CD4-positive, CD25-positive, alpha-beta regulatory T cell (primary cell): ENCODE measurements around the gene PRKCA. TPM values are rescaled to one million over a fixed set of nuclear protein-coding genes. Genes with fewer than 3 reads are reported as not detected.

Source experiments
- ATAC-seq, 2 donors: fragments of 150-1000 bp; cut with Tn5 transposase; one replicate each; pipeline ENCODE4 v1.10.0; 2021; ENCODE audit warnings: low read depth in 2 of 2, moderate number of reproducible peaks in 2 of 2, moderate library complexity in 1 of 2
- DNase-seq, 3 donors: peaks; one replicate each; pipeline versions ENCODE4 v3.0.0 to v3.0.0-alpha.2; 2012 to 2022; ENCODE audit warnings: mixed read lengths in 1 of 3
- H3K27ac ChIP-seq: one replicate; pipeline ENCODE4 v1.7.0; 2013; ENCODE audit warnings: mild to moderate bottlenecking, low read length; ENCODE audit not compliant: insufficient read depth, poor library complexity, severe bottlenecking
- H3K27me3 ChIP-seq: one replicate; pipeline ENCODE4 v1.7.0; 2013; ENCODE audit warnings: low read length; ENCODE audit not compliant: control insufficient read depth, insufficient read depth
- H3K36me3 ChIP-seq: one replicate; pipeline ENCODE4 v1.7.0; 2013; ENCODE audit warnings: mild to moderate bottlenecking, low read length, moderate library complexity; ENCODE audit not compliant: control insufficient read depth, insufficient read depth
- H3K4me1 ChIP-seq: 2 replicates; pipeline ENCODE4 v1.7.0; 2013; ENCODE audit warnings: mild to moderate bottlenecking, low read length; ENCODE audit not compliant: insufficient read depth, control insufficient read depth, poor library complexity, severe bottlenecking
- H3K4me3 ChIP-seq: one replicate; pipeline ENCODE4 v1.7.0; 2013; ENCODE audit warnings: low read depth, mild to moderate bottlenecking, low read length, moderate library complexity
- H3K9me3 ChIP-seq, 2 experiments: 1 replicate in 1 of 2; 2 replicates in 1 of 2; pipeline ENCODE4 v1.7.0; 2013; ENCODE audit warnings: low read length in 2 of 2, mild to moderate bottlenecking in 1 of 2, moderate library complexity in 1 of 2; ENCODE audit not compliant: control insufficient read depth in 2 of 2
- H3K27ac Mint-ChIP-seq, 3 donors: one replicate each; pipeline ENCODE4 v1.8.0; 2020 to 2022; ENCODE audit warnings: mild to moderate bottlenecking in 3 of 3, mixed read lengths in 3 of 3, moderate library complexity in 2 of 3
- H3K27me3 Mint-ChIP-seq: one replicate; pipeline ENCODE4 v1.8.0; 2022; ENCODE audit warnings: mild to moderate bottlenecking, mixed read lengths
- H3K36me3 Mint-ChIP-seq: one replicate; pipeline ENCODE4 v1.8.0; 2020; ENCODE audit warnings: mixed read lengths
- H3K4me1 Mint-ChIP-seq, 4 donors: one replicate each; pipeline ENCODE4 v1.8.0; 2020 to 2022; ENCODE audit warnings: mixed read lengths in 4 of 4, mild to moderate bottlenecking in 1 of 4
- H3K4me3 Mint-ChIP-seq, 4 donors: one replicate each; pipeline ENCODE4 v1.8.0; 2020 to 2022; ENCODE audit warnings: mild to moderate bottlenecking in 4 of 4, mixed read lengths in 4 of 4, moderate library complexity in 3 of 4
- H3K9me3 Mint-ChIP-seq, 7 donors: one replicate each; pipeline ENCODE4 v1.8.0; 2020 to 2022; ENCODE audit warnings: mixed read lengths in 7 of 7, mild to moderate bottlenecking in 3 of 7, moderate library complexity in 2 of 7
- polyA plus RNA-seq, 4 donors: library from polyadenylated mRNA; unstranded; fragments of 300-500 nt; fragmentation: Illumina TruSeq; gene quantifications; one replicate each; pipeline ENCODE4 v1.2.3, GENCODE V29; 2021
- total RNA-seq: library from RNA; stranded (reverse); gene quantifications from one replicate; pipeline ENCODE4 v1.2.3, GENCODE V29; 2022

The PRKCA gene
- total and polyA plus RNA-seq, 5 donors from 2014 or later = 0.60 to 84.0 (median 2.0) TPM

DNA sequence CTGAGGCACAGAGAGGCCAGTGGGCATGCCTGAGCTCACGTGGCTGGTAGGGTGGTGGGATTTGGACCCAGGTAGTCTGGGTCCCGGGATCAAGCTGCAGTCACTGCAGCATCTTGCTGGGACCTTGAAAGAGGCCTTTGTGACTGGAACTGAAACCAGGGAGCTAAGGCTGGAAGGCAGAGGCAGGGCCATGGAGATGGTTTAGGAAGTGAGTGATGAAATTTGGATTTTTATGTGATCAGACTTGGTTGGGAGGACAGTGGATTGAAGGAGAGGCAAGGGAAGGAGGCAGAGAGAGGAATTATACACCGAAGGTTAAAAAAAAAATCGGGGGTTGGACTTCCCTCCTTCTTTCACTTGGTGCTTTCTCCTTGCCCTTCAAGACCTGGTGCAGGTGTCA is 277.1 kb downstream of the PRKCA start:
- Mint-ChIP-seq H3K9me3 (peaks cover 0 to 2% (median 0%) of the 10 kb centered on the region in 7 donors), H3K27ac (peak overlapping the region in 1 of 3 donors; percentile 13), H3K36me3 (peaks cover 18% of the 10 kb centered on the region), H3K27me3 (no peaks in the 10 kb centered on the region), H3K4me1 (peaks cover 0 to 17% (median 9%) of the 10 kb centered on the region in 4 donors), H3K4me3 (no peak overlapping the region)
- Histone ChIP-seq H3K4me3 (no peak overlapping the region), H3K27me3 (no peaks in the 10 kb centered on the region), H3K27ac (no peak overlapping the region), H3K36me3 (no peaks in the 10 kb centered on the region), H3K9me3 (no peaks in the 10 kb centered on the region), H3K4me1 (peaks cover 4% of the 10 kb centered on the region)
- ATAC-seq (no peak), DNase-seq (no peak)

DNA sequence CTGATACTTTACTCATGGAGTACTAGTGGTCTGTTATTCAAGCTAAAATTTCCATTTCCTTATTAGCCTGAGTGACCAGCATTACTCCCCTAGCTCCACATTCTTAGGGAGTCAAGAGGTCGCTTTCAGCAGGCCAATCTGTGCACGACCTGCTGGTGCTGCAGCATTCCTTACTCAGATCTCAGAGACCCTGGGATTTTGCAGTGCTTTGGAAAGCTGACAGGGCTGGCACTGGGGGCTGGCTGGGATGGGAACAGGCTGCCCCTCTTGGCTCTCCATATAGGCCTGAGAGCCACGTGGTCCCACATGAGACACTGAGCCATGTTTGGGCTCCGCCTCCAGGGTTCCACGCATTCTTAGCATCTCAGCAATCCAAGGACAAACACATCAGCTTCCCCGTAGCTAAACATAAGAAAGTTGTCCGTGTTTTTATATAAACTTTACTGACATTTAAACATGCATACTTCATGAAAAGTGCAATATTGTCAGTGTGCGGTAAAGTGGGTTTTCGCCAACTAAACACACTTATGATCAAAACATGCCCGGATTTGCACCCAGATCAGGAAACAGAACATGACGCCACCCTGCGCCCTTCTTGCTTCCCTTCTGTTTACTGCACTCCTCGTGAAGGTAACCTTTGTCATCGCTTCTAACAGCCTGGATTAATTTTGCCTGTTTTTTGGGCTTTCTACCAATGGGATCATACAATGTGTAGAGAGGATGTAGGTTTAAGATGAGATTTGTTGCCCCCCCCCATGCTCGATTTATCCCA is 278.0 kb downstream of the PRKCA start:
- no peaks in the 10 kb centered on the region for H3K9me3 ChIP-seq
- H3K4me1 ChIP-seq = peaks cover 4% of the 10 kb centered on the region
- Mint-ChIP-seq H3K36me3 (peaks cover 18% of the 10 kb centered on the region), H3K4me3 (no peak overlapping the region), H3K27ac (no peak overlapping the region), H3K9me3 (peaks cover 0 to 2% (median 0%) of the 10 kb centered on the region in 7 donors), H3K4me1 (peaks cover 0 to 23% (median 11%) of the 10 kb centered on the region in 4 donors), H3K27me3 (no peaks in the 10 kb centered on the region)
- no peak overlapping the region for H3K4me3 ChIP-seq
- DNase-seq (no peak), ATAC-seq (no peak)
- H3K27me3 ChIP-seq = no peaks in the 10 kb centered on the region
- no peaks in the 10 kb centered on the region for H3K36me3 ChIP-seq
- H3K27ac ChIP-seq = no peak overlapping the region

DNA sequence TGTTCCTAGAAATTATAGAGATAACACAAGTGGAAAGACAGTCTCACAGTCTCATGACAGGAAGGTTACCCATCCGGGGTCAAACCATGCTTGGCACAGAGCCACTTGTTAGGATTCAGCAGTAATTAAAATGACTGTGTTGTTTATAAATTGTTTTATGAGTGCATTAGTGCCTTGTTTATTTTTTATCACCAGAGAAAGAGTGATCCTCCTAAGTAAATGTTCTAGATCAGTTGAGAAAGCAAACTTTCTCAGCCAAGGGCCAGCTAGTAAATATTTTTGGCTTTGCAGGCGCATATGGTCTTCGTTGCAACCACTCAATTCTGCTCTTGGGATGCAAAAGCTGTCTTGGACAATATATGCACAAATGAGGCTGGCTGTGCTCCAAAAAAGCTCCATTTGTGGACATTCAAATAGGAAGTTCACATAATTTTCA is 278.6 kb downstream of the PRKCA start:
- no peaks in the 10 kb centered on the region for H3K36me3 ChIP-seq
- Mint-ChIP-seq H3K27me3 (no peaks in the 10 kb centered on the region), H3K9me3 (peaks cover 0 to 2% (median 0%) of the 10 kb centered on the region in 7 donors), H3K4me3 (no peak overlapping the region), H3K27ac (no peak overlapping the region), H3K36me3 (peaks cover 18% of the 10 kb centered on the region), H3K4me1 (peaks cover 0 to 28% (median 11%) of the 10 kb centered on the region in 4 donors)
- no peak overlapping the region for H3K4me3 ChIP-seq
- peaks cover 4% of the 10 kb centered on the region for H3K4me1 ChIP-seq
- DNase-seq (no peak), ATAC-seq (no peak)
- H3K27ac ChIP-seq = no peak overlapping the region
- no peaks in the 10 kb centered on the region for H3K27me3 ChIP-seq
- no peaks in the 10 kb centered on the region for H3K9me3 ChIP-seq

DNA sequence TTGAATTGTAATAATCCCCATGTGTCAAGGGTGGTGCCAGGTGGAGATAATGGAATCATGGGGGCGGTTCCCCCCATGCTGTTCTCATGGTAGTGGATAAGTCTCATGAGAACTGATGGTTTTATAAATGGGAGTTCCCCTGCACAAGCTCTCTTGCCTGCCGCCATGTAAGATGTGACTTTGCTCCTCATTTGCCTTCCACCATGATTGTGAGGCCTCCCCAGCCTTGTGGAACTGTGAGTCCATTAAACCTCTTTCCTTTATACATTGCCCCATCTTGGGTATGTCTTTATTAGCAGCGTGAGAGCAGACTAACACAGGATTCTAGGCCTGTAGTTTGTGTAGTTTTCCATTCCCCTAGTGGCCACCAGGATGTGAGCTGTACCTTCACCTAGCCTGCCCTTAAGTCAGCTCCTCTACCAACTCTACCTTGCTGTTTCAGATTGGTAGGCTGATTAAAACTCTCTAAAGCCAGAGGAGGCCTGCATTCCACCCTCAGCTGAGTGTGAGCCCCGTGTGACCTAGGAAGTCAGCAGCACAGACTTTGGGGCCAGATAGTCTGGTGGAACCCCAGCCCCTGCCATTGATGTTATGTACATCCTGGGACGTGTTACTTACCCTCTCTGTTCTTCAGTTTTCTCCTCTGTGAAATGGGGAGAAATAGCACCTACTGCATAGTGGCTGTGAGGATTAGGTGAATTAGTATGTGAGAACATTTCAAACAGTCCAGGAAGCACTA is 280.1 kb downstream of the PRKCA start:
- H3K27ac Mint-ChIP-seq = peak overlapping the region in 1 of 3 donors; percentile 16
- peaks cover 4% of the 10 kb centered on the region for H3K4me1 ChIP-seq
- no peaks in the 10 kb centered on the region for H3K36me3 ChIP-seq
- H3K9me3 Mint-ChIP-seq = peaks cover 0 to 2% (median 0%) of the 10 kb centered on the region in 7 donors
- DNase-seq = no peak
- no peak overlapping the region for H3K4me3 Mint-ChIP-seq
- no peak overlapping the region for H3K4me3 ChIP-seq
- no peaks in the 10 kb centered on the region for H3K27me3 ChIP-seq
- H3K36me3 Mint-ChIP-seq = peaks cover 18% of the 10 kb centered on the region
- no peaks in the 10 kb centered on the region for H3K9me3 ChIP-seq
- no peak for ATAC-seq
- no peaks in the 10 kb centered on the region for H3K27me3 Mint-ChIP-seq
- H3K27ac ChIP-seq = no peak overlapping the region
- peaks cover 0 to 34% (median 11%) of the 10 kb centered on the region in 4 donors for H3K4me1 Mint-ChIP-seq

DNA sequence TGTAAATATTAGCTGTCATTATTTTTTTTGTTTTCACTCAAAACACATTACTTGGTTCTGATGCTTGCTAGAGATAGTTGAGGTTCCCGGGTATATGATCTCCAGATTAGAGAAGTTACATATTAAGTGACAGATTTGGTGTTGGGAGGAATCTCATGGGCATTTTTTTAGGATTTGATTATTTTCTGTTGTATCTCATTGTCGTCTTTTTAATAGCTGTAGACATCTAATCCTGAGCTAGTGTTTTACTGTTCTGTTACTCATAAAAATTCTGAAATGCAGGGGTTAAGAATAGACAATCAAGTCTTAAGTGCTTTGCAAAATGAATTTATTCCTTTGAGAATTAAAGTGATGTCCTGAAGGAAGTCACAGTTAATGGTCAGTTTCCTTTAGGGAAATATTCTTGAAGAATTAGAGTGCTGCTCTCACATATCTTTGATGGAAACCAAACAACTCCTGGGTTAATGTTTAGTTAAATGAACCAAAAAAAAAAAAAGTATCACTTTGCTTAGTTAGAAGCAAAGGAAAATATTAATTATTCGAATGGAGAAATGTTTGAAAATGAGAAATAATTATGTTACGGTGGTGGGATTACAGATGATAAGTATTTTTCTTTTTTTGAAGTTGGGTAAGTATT is 280.8 kb downstream of the PRKCA start:
- Mint-ChIP-seq H3K27ac (peak overlapping the region in 2 of 3 donors; percentile 1 to 15), H3K27me3 (no peaks in the 10 kb centered on the region), H3K4me1 (peaks cover 3 to 35% (median 16%) of the 10 kb centered on the region in 4 donors), H3K36me3 (peaks cover 14% of the 10 kb centered on the region), H3K4me3 (no peak overlapping the region), H3K9me3 (peaks cover 0 to 2% (median 0%) of the 10 kb centered on the region in 7 donors)
- Histone ChIP-seq H3K4me3 (no peak overlapping the region), H3K36me3 (no peaks in the 10 kb centered on the region), H3K27me3 (no peaks in the 10 kb centered on the region), H3K4me1 (peaks cover 4% of the 10 kb centered on the region), H3K9me3 (no peaks in the 10 kb centered on the region), H3K27ac (no peak overlapping the region)
- DNase-seq (no peak), ATAC-seq (no peak)

DNA sequence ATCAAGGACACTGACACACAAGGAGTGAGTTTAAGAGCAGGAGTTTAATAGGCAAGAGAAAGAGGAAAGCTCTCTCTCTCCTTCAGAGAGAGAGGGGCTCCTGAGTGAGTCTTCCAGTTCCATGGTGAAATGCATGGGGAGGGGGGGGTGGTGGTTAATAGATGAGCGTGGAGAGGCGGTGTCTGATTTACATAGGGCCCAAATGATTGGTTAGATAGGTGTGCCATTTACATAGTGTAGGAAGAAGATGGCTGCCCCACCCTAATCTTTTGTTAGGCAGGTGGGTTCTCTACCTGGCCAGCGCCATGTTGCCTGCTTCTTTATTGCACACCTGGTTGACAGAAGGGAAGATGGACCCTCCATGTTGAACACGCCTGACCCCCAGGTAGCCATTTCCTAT is 282.5 kb downstream of the PRKCA start:
- Histone ChIP-seq H3K4me1 (peaks cover 4% of the 10 kb centered on the region), H3K27ac (no peak overlapping the region), H3K27me3 (no peaks in the 10 kb centered on the region), H3K36me3 (no peaks in the 10 kb centered on the region), H3K4me3 (no peak overlapping the region), H3K9me3 (no peaks in the 10 kb centered on the region)
- Mint-ChIP-seq H3K36me3 (peaks cover 13% of the 10 kb centered on the region), H3K9me3 (peaks cover 0 to 2% (median 0%) of the 10 kb centered on the region in 7 donors), H3K4me3 (no peak overlapping the region), H3K27ac (no peak overlapping the region), H3K27me3 (no peaks in the 10 kb centered on the region), H3K4me1 (peaks cover 5 to 35% (median 15%) of the 10 kb centered on the region in 4 donors)
- ATAC-seq (no peak), DNase-seq (no peak)

DNA sequence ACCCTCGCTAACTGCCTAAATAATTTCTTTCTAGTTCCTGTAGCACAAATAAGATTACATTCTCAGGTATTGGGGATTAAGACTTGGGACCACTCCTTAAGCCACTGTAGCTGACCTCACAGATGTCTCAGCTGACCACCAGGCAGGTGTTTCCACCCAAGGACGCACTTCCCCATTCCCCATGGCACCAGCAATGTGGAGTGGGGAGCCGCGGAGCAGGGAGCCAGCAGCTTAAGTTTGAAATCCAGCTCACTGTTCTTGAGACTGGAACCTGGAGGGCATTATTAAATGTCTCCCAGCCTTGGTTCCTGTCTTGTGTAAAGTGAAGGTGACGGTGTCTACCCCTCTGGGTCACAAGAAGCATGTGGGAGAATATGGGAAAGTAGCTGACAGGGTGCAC is 283.1 kb downstream of the PRKCA start:
- ATAC-seq (no peak), DNase-seq (no peak)
- H3K9me3 Mint-ChIP-seq = peaks cover 0 to 2% (median 0%) of the 10 kb centered on the region in 7 donors
- Histone ChIP-seq H3K27ac (no peak overlapping the region), H3K9me3 (no peaks in the 10 kb centered on the region), H3K4me3 (no peak overlapping the region), H3K36me3 (no peaks in the 10 kb centered on the region), H3K4me1 (peaks cover 3% of the 10 kb centered on the region), H3K27me3 (no peaks in the 10 kb centered on the region)
- H3K27me3 Mint-ChIP-seq = no peaks in the 10 kb centered on the region
- H3K4me3 Mint-ChIP-seq = no peak overlapping the region
- H3K36me3 Mint-ChIP-seq = peaks cover 13% of the 10 kb centered on the region
- no peak overlapping the region for H3K27ac Mint-ChIP-seq
- H3K4me1 Mint-ChIP-seq = peaks cover 5 to 37% (median 15%) of the 10 kb centered on the region in 4 donors
